Naive thymus-derived CD4-positive, alpha-beta T cell (primary cell): ENCODE results near the gene EPAS1. TPM values are rescaled to one million over a fixed set of nuclear protein-coding genes. Genes with fewer than 3 reads are reported as not detected.

Source experiments
- ATAC-seq: fragments of 150-1000 bp; cut with Tn5 transposase; 2 replicates; pipeline ENCODE4 v1.10.0; 2021; ENCODE audit warnings: mild to moderate bottlenecking, moderate library complexity
- CTCF ChIA-PET: fragments of 350-600 bp; sonication (Branson Sonifier 250); formaldehyde crosslinking; loops from one replicate; lab custom pipeline; 2021; ENCODE audit warnings: antibody characterized with exemption; lab: Charles Lee
- POLR2A ChIA-PET: fragments of 350-600 bp; sonication (Branson Sonifier 250); formaldehyde crosslinking; loops from one replicate; lab custom pipeline; 2021; ENCODE audit warnings: antibody characterized with exemption, inconsistent platforms; lab: Charles Lee
- DNase-seq, 9 donors: peaks; one replicate each; pipeline versions ENCODE4 v3.0.0 to v3.0.0-alpha.2; 2020 to 2022; ENCODE audit warnings: mixed read lengths in 1 of 9
- H3K27ac ChIP-seq: one replicate; pipeline ENCODE4 v1.7.0; 2013; ENCODE audit warnings: mild to moderate bottlenecking, low read depth, low read length, moderate library complexity
- H3K27me3 ChIP-seq, 2 donors: one replicate each; pipeline ENCODE4 v1.7.0; 2013; ENCODE audit warnings: low read length in 2 of 2, mild to moderate bottlenecking in 2 of 2, moderate library complexity in 2 of 2; ENCODE audit not compliant: control insufficient read depth in 2 of 2, insufficient read depth in 2 of 2
- H3K36me3 ChIP-seq, 3 experiments: 1 replicate in 2 of 3; 2 replicates in 1 of 3; pipeline ENCODE4 v1.7.0; 2013; ENCODE audit warnings: low read length in 3 of 3, mild to moderate bottlenecking in 3 of 3, moderate library complexity in 1 of 3; ENCODE audit not compliant: insufficient read depth in 3 of 3, control insufficient read depth in 2 of 3
- H3K4me1 ChIP-seq, 2 donors: one replicate each; pipeline ENCODE4 v1.7.0; 2013; ENCODE audit warnings: low read length in 2 of 2, mild to moderate bottlenecking in 2 of 2, moderate library complexity in 1 of 2; ENCODE audit not compliant: control insufficient read depth in 2 of 2, insufficient read depth in 2 of 2
- H3K4me3 ChIP-seq: 2 replicates; pipeline ENCODE4 v1.7.0; 2013; ENCODE audit warnings: mild to moderate bottlenecking, low read length
- H3K9me3 ChIP-seq, 3 experiments: 1 replicate in 2 of 3; 2 replicates in 1 of 3; pipeline ENCODE4 v1.7.0; 2013; ENCODE audit warnings: low read length in 3 of 3; ENCODE audit not compliant: control insufficient read depth in 2 of 3
- H3K27ac Mint-ChIP-seq, 9 donors: one replicate each; pipeline ENCODE4 v1.8.0; 2020 to 2022; ENCODE audit warnings: mixed read lengths in 9 of 9, mild to moderate bottlenecking in 8 of 9, moderate library complexity in 5 of 9, inconsistent platforms in 2 of 9
- H3K27me3 Mint-ChIP-seq, 5 donors: one replicate each; pipeline ENCODE4 v1.8.0; 2021 to 2022; ENCODE audit warnings: mixed read lengths in 5 of 5, mild to moderate bottlenecking in 1 of 5
- H3K36me3 Mint-ChIP-seq, 5 donors: one replicate each; pipeline ENCODE4 v1.8.0; 2020 to 2022; ENCODE audit warnings: mixed read lengths in 5 of 5, mild to moderate bottlenecking in 3 of 5, inconsistent platforms in 1 of 5
- H3K4me1 Mint-ChIP-seq, 7 donors: one replicate each; pipeline ENCODE4 v1.8.0; 2020 to 2022; ENCODE audit warnings: mixed read lengths in 7 of 7, mild to moderate bottlenecking in 3 of 7, inconsistent platforms in 1 of 7
- H3K4me3 Mint-ChIP-seq, 10 donors: one replicate each; pipeline ENCODE4 v1.8.0; 2020 to 2022; ENCODE audit warnings: mild to moderate bottlenecking in 10 of 10, mixed read lengths in 10 of 10, moderate library complexity in 6 of 10, inconsistent platforms in 2 of 10
- H3K9me3 Mint-ChIP-seq, 11 donors: one replicate each; pipeline ENCODE4 v1.8.0; 2020 to 2022; ENCODE audit warnings: mixed read lengths in 11 of 11, mild to moderate bottlenecking in 4 of 11, inconsistent platforms in 1 of 11, moderate library complexity in 1 of 11
- intact Hi-C, 2 donors: fragments of 100-400 bp; cut with micrococcal nuclease; formaldehyde crosslinking; loops; one replicate each; pipeline ENCODE4 v1.15.1; 2023
- polyA plus RNA-seq, 2 donors: library from polyadenylated mRNA; unstranded; fragments of 300-500 nt; fragmentation: Illumina TruSeq; gene quantifications; one replicate each; pipeline ENCODE4 v1.2.3, GENCODE V29; 2021
- total RNA-seq, 6 experiments: library from RNA in 5 of 6; stranded (reverse) in 5 of 6; gene quantifications; 1 replicate in 5 of 6; 2 replicates in 1 of 6; pipeline ENCODE4 v1.2.3 and lab custom pipeline; 2021 to 2026

The EPAS1 gene
- total and polyA plus RNA-seq, 7 experiments from 2014 or later = 0.18 to 17.0 (median 4.7) TPM; not detected in 1

DNA sequence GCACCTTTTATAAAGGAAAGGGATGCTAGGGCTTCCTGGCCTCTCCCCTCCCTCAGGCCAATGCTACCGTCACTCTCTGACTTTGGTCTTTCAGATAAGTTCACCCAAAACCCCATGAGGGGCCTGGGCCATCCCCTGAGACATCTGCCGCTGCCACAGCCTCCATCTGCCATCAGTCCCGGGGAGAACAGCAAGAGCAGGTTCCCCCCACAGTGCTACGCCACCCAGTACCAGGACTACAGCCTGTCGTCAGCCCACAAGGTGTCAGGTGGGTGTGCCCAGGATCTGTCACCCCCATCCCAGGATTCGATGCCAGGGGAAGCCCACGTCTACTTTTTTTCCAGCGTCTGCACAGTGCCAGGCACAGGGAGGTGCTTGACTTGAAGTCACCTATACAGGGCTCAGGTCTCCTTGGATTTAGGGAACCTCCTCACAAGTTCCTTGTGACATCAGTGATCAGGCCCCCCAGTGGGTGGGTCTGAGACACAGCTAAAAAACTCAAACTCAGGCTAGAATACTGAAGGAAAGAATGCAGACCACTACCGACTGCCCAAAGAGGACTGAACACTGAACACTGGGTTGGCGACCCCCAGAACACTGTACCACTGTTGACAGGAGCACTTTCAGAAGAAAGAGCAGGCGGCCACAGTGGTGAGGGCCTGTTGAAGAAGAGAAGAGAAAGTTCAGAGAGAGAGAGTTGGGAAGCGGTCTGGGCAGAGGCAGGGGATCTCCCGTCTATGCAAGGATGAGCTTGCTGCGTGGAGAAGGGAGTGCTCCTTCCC is 85.3 kb downstream of the EPAS1 start:
- no peak for ATAC-seq
- CTCF ChIA-PET = no interaction called here

DNA sequence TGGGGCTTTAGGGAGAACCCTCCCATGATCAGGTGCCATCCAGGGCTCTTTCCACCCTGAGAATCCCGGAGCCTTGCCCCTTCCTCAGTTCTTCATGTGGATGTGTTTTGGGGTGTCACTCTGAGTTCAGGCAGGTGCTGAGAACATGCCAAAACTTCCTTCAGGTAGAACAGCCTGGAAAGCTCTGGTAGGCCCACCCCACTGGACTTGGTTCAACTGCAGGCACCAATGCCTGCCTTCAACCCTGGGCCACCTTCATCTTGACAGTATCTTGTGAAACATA is 85.8 kb downstream of the EPAS1 start:
- Histone ChIP-seq H3K9me3 (no peaks in the 10 kb centered on the region), H3K4me3 (no peak overlapping the region), H3K27ac (no peak overlapping the region), H3K36me3 (no peaks in the 10 kb centered on the region), H3K27me3 (no peaks in the 10 kb centered on the region), H3K4me1 (no peaks in the 10 kb centered on the region)
- Mint-ChIP-seq H3K4me1 (peaks cover 0 to 9% (median 0%) of the 10 kb centered on the region in 7 donors), H3K36me3 (no peaks in the 10 kb centered on the region), H3K9me3 (no peaks in the 10 kb centered on the region), H3K27ac (no peak overlapping the region), H3K4me3 (no peak overlapping the region), H3K27me3 (no peaks in the 10 kb centered on the region)
- ChIA-PET POLR2A (interaction anchor here (0.6 kb wide), 1 partner anchor 1058 kb away, joined by 3 read pairs; no protein-coding TSS in a partner anchor), CTCF (no interaction called here)
- ATAC-seq (no peak), DNase-seq (no peak)
- intact Hi-C loops = no loop called here

More for the DNA sequence above, 85.3 kb downstream of the EPAS1 start:
- no peaks in the 10 kb centered on the region for H3K36me3 ChIP-seq
- peak overlapping the region in 1 of 9 donors; percentile 5 for H3K27ac Mint-ChIP-seq
- DNase-seq = peak in 1 of 9 donors; percentile 8
- H3K9me3 Mint-ChIP-seq = no peaks in the 10 kb centered on the region
- H3K27ac ChIP-seq = no peak overlapping the region
- no peaks in the 10 kb centered on the region for H3K9me3 ChIP-seq
- no peak overlapping the region for H3K4me3 Mint-ChIP-seq
- H3K27me3 Mint-ChIP-seq = no peaks in the 10 kb centered on the region
- H3K36me3 Mint-ChIP-seq = no peaks in the 10 kb centered on the region
- POLR2A ChIA-PET = interaction anchor here (0.6 kb wide), 1 partner anchor 1058 kb away, joined by 3 read pairs; no protein-coding TSS in a partner anchor
- no peaks in the 10 kb centered on the region for H3K27me3 ChIP-seq
- H3K4me1 Mint-ChIP-seq = peaks cover 0 to 7% (median 0%) of the 10 kb centered on the region in 7 donors
- intact Hi-C loops = no loop called here
- H3K4me1 ChIP-seq = no peaks in the 10 kb centered on the region
- H3K4me3 ChIP-seq = no peak overlapping the region

- no peak overlapping the region for H3K4me3 Mint-ChIP-seq
- H3K36me3 Mint-ChIP-seq = no peaks in the 10 kb centered on the region
- DNase-seq (peak in 1 of 9 donors; percentile 13), ATAC-seq (no peak)
- no peaks in the 10 kb centered on the region for H3K9me3 ChIP-seq
- no peaks in the 10 kb centered on the region for H3K27me3 Mint-ChIP-seq
- no peak overlapping the region for H3K27ac ChIP-seq
- H3K27me3 ChIP-seq = no peaks in the 10 kb centered on the region
- H3K27ac Mint-ChIP-seq = peak overlapping the region in 1 of 9 donors; percentile 7
- ChIA-PET POLR2A (no interaction called here), CTCF (no interaction called here)
- peaks cover 0 to 9% (median 0%) of the 10 kb centered on the region in 7 donors for H3K4me1 Mint-ChIP-seq
- H3K4me1 ChIP-seq = no peaks in the 10 kb centered on the region
- intact Hi-C loops = no loop called here
- no peak overlapping the region for H3K4me3 ChIP-seq
- H3K9me3 Mint-ChIP-seq = no peaks in the 10 kb centered on the region
- no peaks in the 10 kb centered on the region for H3K36me3 ChIP-seq
These were observed 86.7 kb downstream of the EPAS1 start for GRCh38 chr2:46383784-46384456.

DNA sequence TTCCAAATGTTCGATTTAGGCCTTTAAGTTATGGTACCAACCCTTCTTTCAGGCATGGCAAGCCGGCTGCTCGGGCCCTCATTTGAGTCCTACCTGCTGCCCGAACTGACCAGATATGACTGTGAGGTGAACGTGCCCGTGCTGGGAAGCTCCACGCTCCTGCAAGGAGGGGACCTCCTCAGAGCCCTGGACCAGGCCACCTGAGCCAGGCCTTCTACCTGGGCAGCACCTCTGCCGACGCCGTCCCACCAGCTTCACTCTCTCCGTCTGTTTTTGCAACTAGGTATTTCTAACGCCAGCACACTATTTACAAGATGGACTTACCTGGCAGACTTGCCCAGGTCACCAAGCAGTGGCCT is 87.2 kb downstream of the EPAS1 start:
- no peaks in the 10 kb centered on the region for H3K36me3 Mint-ChIP-seq
- H3K27me3 ChIP-seq = no peaks in the 10 kb centered on the region
- H3K27me3 Mint-ChIP-seq = no peaks in the 10 kb centered on the region
- CTCF ChIA-PET = no interaction called here
- H3K4me3 ChIP-seq = no peak overlapping the region
- H3K4me1 ChIP-seq = no peaks in the 10 kb centered on the region
- ATAC-seq = no peak
- peaks cover 0 to 9% (median 0%) of the 10 kb centered on the region in 7 donors for H3K4me1 Mint-ChIP-seq
- no peaks in the 10 kb centered on the region for H3K9me3 ChIP-seq
- no peaks in the 10 kb centered on the region for H3K9me3 Mint-ChIP-seq
- DNase-seq = no peak
- H3K27ac ChIP-seq = no peak overlapping the region
- no peaks in the 10 kb centered on the region for H3K36me3 ChIP-seq
- H3K27ac Mint-ChIP-seq = no peak overlapping the region
- intact Hi-C loops = no loop called here
- POLR2A ChIA-PET = no interaction called here
- no peak overlapping the region for H3K4me3 Mint-ChIP-seq

GRCh38 chr2:46385786-46386577 is 88.8 kb downstream of the EPAS1 start:
- peak; percentile 58 for ATAC-seq
- Mint-ChIP-seq H3K36me3 (no peaks in the 10 kb centered on the region), H3K27me3 (peaks cover 0 to 6% (median 0%) of the 10 kb centered on the region in 5 donors), H3K27ac (no peak overlapping the region), H3K4me1 (peaks cover 0 to 9% (median 0%) of the 10 kb centered on the region in 7 donors), H3K4me3 (no peak overlapping the region), H3K9me3 (no peaks in the 10 kb centered on the region)
- ChIA-PET POLR2A (interaction anchor here (0.8 kb wide), 1 partner anchor 71 kb away, joined by 3 read pairs; no protein-coding TSS in a partner anchor), CTCF (no interaction called here)
- H3K27me3 ChIP-seq = no peaks in the 10 kb centered on the region
- no peak overlapping the region for H3K4me3 ChIP-seq
- H3K9me3 ChIP-seq = no peaks in the 10 kb centered on the region
- no peaks in the 10 kb centered on the region for H3K4me1 ChIP-seq
- peak in 1 of 9 donors; percentile 16 for DNase-seq
- intact Hi-C loops = no loop called here
- H3K36me3 ChIP-seq = no peaks in the 10 kb centered on the region
- no peak overlapping the region for H3K27ac ChIP-seq

- Histone ChIP-seq H3K36me3 (no peaks in the 10 kb centered on the region), H3K27ac (no peak overlapping the region), H3K4me1 (no peaks in the 10 kb centered on the region), H3K27me3 (no peaks in the 10 kb centered on the region), H3K9me3 (no peaks in the 10 kb centered on the region), H3K4me3 (no peak overlapping the region)
- peaks cover 0 to 6% (median 0%) of the 10 kb centered on the region in 5 donors for H3K27me3 Mint-ChIP-seq
- no peak overlapping the region for H3K4me3 Mint-ChIP-seq
- POLR2A ChIA-PET = interaction anchor here (0.8 kb wide), 1 partner anchor 70 kb away, joined by 3 read pairs; no protein-coding TSS in a partner anchor
- CTCF ChIA-PET = no interaction called here
- DNase-seq = peak in 1 of 9 donors; percentile 12
- no peak for ATAC-seq
- H3K36me3 Mint-ChIP-seq = no peaks in the 10 kb centered on the region
- no peaks in the 10 kb centered on the region for H3K9me3 Mint-ChIP-seq
- H3K27ac Mint-ChIP-seq = no peak overlapping the region
- H3K4me1 Mint-ChIP-seq = peaks cover 0 to 9% (median 0%) of the 10 kb centered on the region in 7 donors
- intact Hi-C loops = no loop called here
These were observed 89.6 kb downstream of the EPAS1 start for GRCh38 chr2:46386763-46387162.
